CD4-positive, alpha-beta memory T cell (primary cell): ENCODE measurements around the gene GMEB2. TPM values are rescaled to one million over a fixed set of nuclear protein-coding genes. Genes with fewer than 3 reads are reported as not detected.

Experiments
- CTCF ChIA-PET: fragments of 350-600 bp; sonication (Branson Sonifier 250); formaldehyde crosslinking; loops from one replicate; lab custom pipeline; 2021; ENCODE audit warnings: inconsistent platforms; ENCODE audit not compliant: partially characterized antibody; lab: Charles Lee
- POLR2A ChIA-PET: fragments of 350-600 bp; sonication (Branson Sonifier 250); formaldehyde crosslinking; loops from one replicate; lab custom pipeline; 2021; ENCODE audit not compliant: partially characterized antibody; lab: Charles Lee
- DNase-seq, 5 donors: peaks; one replicate each; pipeline versions ENCODE4 v3.0.0 to v3.0.0-alpha.2; 2020 to 2022; ENCODE audit warnings: mixed read lengths in 1 of 5
- H3K27ac ChIP-seq: one replicate; pipeline ENCODE4 v1.7.0; 2013; ENCODE audit warnings: low read depth, low read length
- H3K27me3 ChIP-seq: 2 replicates; pipeline ENCODE4 v1.7.0; 2013; ENCODE audit warnings: mild to moderate bottlenecking, low read length, moderate library complexity; ENCODE audit not compliant: insufficient read depth
- H3K36me3 ChIP-seq: 2 replicates; pipeline ENCODE4 v1.7.0; 2013; ENCODE audit warnings: mild to moderate bottlenecking, low read length, moderate library complexity; ENCODE audit not compliant: insufficient read depth
- H3K4me1 ChIP-seq: 2 replicates; pipeline ENCODE4 v1.7.0; 2013; ENCODE audit warnings: mild to moderate bottlenecking, low read length, moderate library complexity; ENCODE audit not compliant: insufficient read depth
- H3K4me3 ChIP-seq, 2 donors: one replicate each; pipeline ENCODE4 v1.7.0; 2013; ENCODE audit warnings: low read length in 2 of 2, mild to moderate bottlenecking in 1 of 2
- H3K9me3 ChIP-seq, 2 donors: one replicate each; pipeline ENCODE4 v1.7.0; 2013; ENCODE audit warnings: low read length in 2 of 2, control low read depth in 1 of 2; ENCODE audit not compliant: control insufficient read depth in 1 of 2
- H3K27ac Mint-ChIP-seq, 7 donors: one replicate each; pipeline ENCODE4 v1.8.0; 2020 to 2021; ENCODE audit warnings: mixed read lengths in 7 of 7, mild to moderate bottlenecking in 6 of 7, inconsistent platforms in 3 of 7, moderate library complexity in 3 of 7
- H3K27me3 Mint-ChIP-seq, 2 donors: one replicate each; pipeline ENCODE4 v1.8.0; 2020 to 2021; ENCODE audit warnings: mixed read lengths in 2 of 2
- H3K36me3 Mint-ChIP-seq, 2 donors: one replicate each; pipeline ENCODE4 v1.8.0; 2020 to 2021; ENCODE audit warnings: mixed read lengths in 2 of 2, inconsistent platforms in 1 of 2, mild to moderate bottlenecking in 1 of 2
- H3K4me1 Mint-ChIP-seq, 4 donors: one replicate each; pipeline ENCODE4 v1.8.0; 2020 to 2021; ENCODE audit warnings: mixed read lengths in 4 of 4, mild to moderate bottlenecking in 1 of 4
- H3K4me3 Mint-ChIP-seq, 8 donors: one replicate each; pipeline ENCODE4 v1.8.0; 2020 to 2021; ENCODE audit warnings: mixed read lengths in 8 of 8, mild to moderate bottlenecking in 7 of 8, moderate library complexity in 6 of 8, inconsistent platforms in 3 of 8
- H3K9me3 Mint-ChIP-seq, 8 donors: one replicate each; pipeline ENCODE4 v1.8.0; 2020 to 2021; ENCODE audit warnings: mixed read lengths in 8 of 8, mild to moderate bottlenecking in 5 of 8, inconsistent platforms in 3 of 8, moderate library complexity in 1 of 8
- intact Hi-C: fragments of 100-400 bp; cut with micrococcal nuclease; formaldehyde crosslinking; loops from one replicate; pipeline ENCODE4 v1.15.1; 2023
- polyA plus RNA-seq, 2 donors: library from polyadenylated mRNA; unstranded; fragments of 300-500 nt; fragmentation: Illumina TruSeq; gene quantifications; one replicate each; pipeline ENCODE4 v1.2.3, GENCODE V29; 2021
- total RNA-seq, 2 experiments: library from RNA; stranded (reverse); gene quantifications; one replicate each; pipeline ENCODE4 v1.2.3, GENCODE V29; 2021

The GMEB2 gene
- total and polyA plus RNA-seq, 4 experiments from 2014 or later: 4.5 to 26.4 (median 20.5) TPM

DNA sequence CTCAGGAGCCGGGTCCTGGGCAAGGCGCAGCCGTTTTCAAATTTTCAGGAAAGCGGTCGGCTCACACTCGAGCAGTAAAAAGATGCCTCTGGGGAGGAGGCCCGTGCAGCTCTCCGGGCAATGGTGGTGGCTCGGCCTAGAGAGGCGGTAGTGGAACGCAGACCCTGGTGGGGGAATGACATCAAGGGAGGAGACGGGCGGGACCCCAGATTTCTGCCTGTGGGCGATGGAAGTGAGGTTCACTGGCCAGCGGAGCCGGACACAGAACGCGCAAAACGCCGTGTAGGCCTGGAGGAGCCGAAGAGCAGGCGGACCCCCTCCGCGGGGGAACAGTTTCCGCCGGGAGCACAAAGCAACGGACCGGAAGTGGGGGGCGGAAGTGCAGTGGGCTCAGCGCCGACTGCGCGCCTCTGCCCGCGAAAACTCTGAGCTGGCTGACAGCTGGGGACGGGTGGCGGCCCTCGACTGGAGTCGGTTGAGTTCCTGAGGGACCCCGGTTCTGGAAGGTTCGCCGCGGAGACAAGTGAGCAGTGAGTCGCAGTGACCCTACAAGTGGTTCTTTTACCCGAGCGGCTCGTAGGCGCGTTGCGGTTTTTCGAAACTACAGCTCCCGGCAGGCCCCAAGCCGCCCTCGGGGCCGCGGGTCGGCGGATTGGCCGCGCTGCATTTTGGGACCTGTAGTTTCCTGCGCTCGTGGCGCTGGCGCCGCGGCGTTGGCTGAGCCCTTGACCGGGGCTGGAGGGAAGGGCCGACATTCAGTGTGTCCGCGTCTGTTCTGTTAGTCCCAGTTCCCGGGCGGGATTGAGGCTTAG is 31.2 kb upstream of the GMEB2 start, which contains the start of gene RTEL1:
Gene RTEL1 (plus strand): TSS at position 376 of the 812 bp plus-strand sequence. CDS start 1,091 bp downstream, outside the sequence.
- H3K4me3 ChIP-seq: peak within 1 kb of the TSS; percentile 91 to 97
- H3K27ac ChIP-seq: peak within 1 kb of the TSS; percentile 75
- peaks cover 42% of the 10 kb centered on the region for H3K4me1 ChIP-seq
- Mint-ChIP-seq H3K27ac (peak within 1 kb of the TSS; percentile 94 to 98 (median 96)), H3K9me3 (no peaks in the 10 kb centered on the region), H3K4me3 (peak within 1 kb of the TSS; percentile 92 to 98 (median 96)), H3K27me3 (no peaks in the 10 kb centered on the region), H3K4me1 (peaks cover 17 to 48% (median 24%) of the 10 kb centered on the region in 4 donors), H3K36me3 (peaks cover 8 to 13% of the 10 kb centered on the region in 2 donors)
- peaks cover 3% of the 10 kb centered on the region for H3K36me3 ChIP-seq
- intact Hi-C loops: loop anchor here (1.0 to 5.0 kb wide), 7 partner anchors 31 to 404 kb away; partner anchors contain the start of genes ARFRP1, GMEB2, TCEA2 and TPD52L2
- ChIA-PET CTCF (interaction anchor here (0.8 to 1.5 kb wide), 9 partner anchors 11 to 462 kb away, joined by 3 to 6 read pairs (median 3); partner anchors contain the start of genes ARFRP1, PTK6 and ZGPAT), POLR2A (interaction anchor here (0.5 to 3.9 kb wide), 28 partner anchors 10 to 420 kb away, joined by 3 to 35 read pairs (median 5); partner anchors contain the start of genes ARFRP1, GMEB2, HELZ2 and LIME1)
- DNase-seq: peak; percentile 86 to 93 (median 88)
- H3K27me3 ChIP-seq: no peaks in the 10 kb centered on the region
- no peaks in the 10 kb centered on the region for H3K9me3 ChIP-seq

GRCh38 chr20:63657260-63657936 is 30.5 kb upstream of the GMEB2 start:
- no peaks in the 10 kb centered on the region for H3K9me3 Mint-ChIP-seq
- POLR2A ChIA-PET: interaction anchor here (0.5 to 3.9 kb wide), 23 partner anchors 11 to 421 kb away, joined by 3 to 35 read pairs (median 6); partner anchors contain the start of genes ARFRP1, GMEB2, HELZ2 and LIME1

GRCh38 chr20:63656451-63656850 is 29.6 kb upstream of the GMEB2 start:
- Histone ChIP-seq H3K36me3 (no peaks in the 10 kb centered on the region), H3K27ac (no peak overlapping the region), H3K27me3 (no peaks in the 10 kb centered on the region), H3K9me3 (no peaks in the 10 kb centered on the region), H3K4me3 (no peak overlapping the region), H3K4me1 (peaks cover 50% of the 10 kb centered on the region)
- POLR2A ChIA-PET: interaction anchor here (1.3 to 6.7 kb wide), 4 partner anchors 14 to 31 kb away, joined by 3 to 60 read pairs (median 32); partner anchors contain the start of gene GMEB2
- Mint-ChIP-seq H3K27me3 (no peaks in the 10 kb centered on the region), H3K4me3 (peak overlapping the region in 1 of 8 donors; percentile 9), H3K27ac (peak overlapping the region in 3 of 7 donors; percentile 6 to 90 (median 19)), H3K4me1 (peaks cover 17 to 52% (median 28%) of the 10 kb centered on the region in 4 donors), H3K9me3 (no peaks in the 10 kb centered on the region), H3K36me3 (peaks cover 0 to 12% of the 10 kb centered on the region in 2 donors)
- intact Hi-C loops: loop anchor here (5.0 kb wide), 1 partner anchor 406 kb away; the partner anchor contains the start of gene TCEA2
- DNase-seq: no peak
- CTCF ChIA-PET: no interaction called here

More at GRCh38 chr20:63657260-63657936, 30.5 kb upstream of the GMEB2 start:
- H3K27me3 Mint-ChIP-seq: no peaks in the 10 kb centered on the region
- Histone ChIP-seq H3K9me3 (no peaks in the 10 kb centered on the region), H3K36me3 (no peaks in the 10 kb centered on the region), H3K27me3 (no peaks in the 10 kb centered on the region), H3K4me3 (peak overlapping the region in 1 of 2 donors; percentile 97), H3K4me1 (peaks cover 42% of the 10 kb centered on the region), H3K27ac (peak overlapping the region; percentile 75)
- H3K4me1 Mint-ChIP-seq: peaks cover 17 to 48% (median 24%) of the 10 kb centered on the region in 4 donors
- CTCF ChIA-PET: interaction anchor here (1.2 to 1.5 kb wide), 4 partner anchors 15 to 93 kb away, joined by 3 to 6 read pairs (median 4); partner anchors contain the start of genes ARFRP1 and ZGPAT
- H3K36me3 Mint-ChIP-seq: peaks cover 6 to 13% of the 10 kb centered on the region in 2 donors
- no peak for DNase-seq
- peak overlapping the region; percentile 92 to 98 (median 96) for H3K4me3 Mint-ChIP-seq
- intact Hi-C loops: loop anchor here (5.0 kb wide), 1 partner anchor 405 kb away; the partner anchor contains the start of gene TCEA2
- peak overlapping the region in 6 of 7 donors; percentile 94 to 98 (median 96) for H3K27ac Mint-ChIP-seq

- Histone ChIP-seq H3K36me3 (no peaks in the 10 kb centered on the region), H3K9me3 (no peaks in the 10 kb centered on the region), H3K4me1 (peaks cover 56% of the 10 kb centered on the region), H3K4me3 (no peak overlapping the region), H3K27me3 (no peaks in the 10 kb centered on the region), H3K27ac (no peak overlapping the region)
- H3K4me1 Mint-ChIP-seq: peaks cover 18 to 59% (median 33%) of the 10 kb centered on the region in 4 donors
- H3K9me3 Mint-ChIP-seq: no peaks in the 10 kb centered on the region
- H3K4me3 Mint-ChIP-seq: peak overlapping the region in 2 of 8 donors; percentile 20 to 54
- peaks cover 0 to 14% of the 10 kb centered on the region in 2 donors for H3K36me3 Mint-ChIP-seq
- CTCF ChIA-PET: interaction anchor here (0.8 to 1.7 kb wide), 2 partner anchors 42 to 117 kb away, joined by 4 to 6 read pairs; no protein-coding TSS in a partner anchor
- DNase-seq: no peak
- peak overlapping the region in 1 of 7 donors; percentile 90 for H3K27ac Mint-ChIP-seq
- H3K27me3 Mint-ChIP-seq: no peaks in the 10 kb centered on the region
- intact Hi-C loops: loop anchor here (5.0 kb wide), 1 partner anchor 407 kb away; the partner anchor contains the start of gene TCEA2
- POLR2A ChIA-PET: interaction anchor here (0.9 to 6.7 kb wide), 4 partner anchors 13 to 28 kb away, joined by 4 to 60 read pairs (median 20); partner anchors contain the start of gene GMEB2
Observed at GRCh38 chr20:63655249-63655648, 28.3 kb upstream of the GMEB2 start.

- Histone ChIP-seq H3K36me3 (no peaks in the 10 kb centered on the region), H3K27ac (peak overlapping the region; percentile 49), H3K27me3 (no peaks in the 10 kb centered on the region), H3K4me1 (peaks cover 50% of the 10 kb centered on the region), H3K4me3 (peak overlapping the region; percentile 23 to 67), H3K9me3 (no peaks in the 10 kb centered on the region)
- intact Hi-C loops: loop anchor here (1.0 to 2.0 kb wide), 3 partner anchors 12 to 83 kb away; partner anchors contain the start of gene LIME1
- Mint-ChIP-seq H3K9me3 (no peaks in the 10 kb centered on the region), H3K4me3 (peak overlapping the region; percentile 77 to 85 (median 80)), H3K27ac (peak overlapping the region; percentile 42 to 90 (median 76)), H3K27me3 (no peaks in the 10 kb centered on the region), H3K4me1 (peaks cover 16 to 49% (median 31%) of the 10 kb centered on the region in 4 donors), H3K36me3 (peaks cover 0 to 14% of the 10 kb centered on the region in 2 donors)
- ChIA-PET POLR2A (interaction anchor here (0.8 to 6.7 kb wide), 12 partner anchors 8 to 101 kb away, joined by 3 to 60 read pairs (median 4); partner anchors contain the start of genes ARFRP1, GMEB2, LIME1 and SLC2A4RG), CTCF (interaction anchor here (1.2 to 2.2 kb wide), 3 partner anchors 12 to 116 kb away, joined by 5 to 6 read pairs (median 5); no protein-coding TSS in a partner anchor)
- DNase-seq: no peak
Observed at GRCh38 chr20:63653974-63654668, 27.2 kb upstream of the GMEB2 start.
